IMR-90 (cell line): ENCODE results near the gene PBXIP1. TPM values are rescaled to one million over a fixed set of nuclear protein-coding genes. Genes with fewer than 3 reads are reported as not detected.
A peak's percentile ranks its signal among the peaks of the same experiment; 100 is the strongest.

Experiments used
- ATAC-seq: fragments of 200-7000 bp; cut with Tn5 transposase; 2 replicates; pipeline ENCODE4 v1.9.1; 2020; ENCODE audit warnings: low read depth, mild to moderate bottlenecking, moderate library complexity
- BruUV-seq: library from RNA; stranded (reverse); fragments of 400-500 nt; replicated peaks from 2 replicates; lab custom pipeline; 2021; lab: Mats Ljungman, UMichigan
- CTCF ChIA-PET: fragments of 300-600 bp; formaldehyde crosslinking; extraction: SDS; loops from one replicate; lab custom pipeline; 2021; ENCODE audit warnings: antibody characterized with exemption; lab: Yijun Ruan, JAX
- POLR2A ChIA-PET: fragments of 300-600 bp; sonication (Branson Sonifier 250); formaldehyde crosslinking; loops from one replicate; lab custom pipeline; 2022; ENCODE audit warnings: antibody characterized with exemption; ENCODE audit not compliant: unreplicated experiment; lab: Charles Lee
- DNase-seq: peaks from one replicate; pipeline ENCODE4 v3.0.0; 2013
- H2AFZ ChIP-seq: replicated peaks from 2 replicates; pipeline ENCODE3; 2013; ENCODE audit warnings: low read length, mild to moderate bottlenecking; ENCODE audit not compliant: poor library complexity
- H2AK5ac ChIP-seq: 2 replicates; pipeline ENCODE4 v1.6.1; 2013; ENCODE audit warnings: low read depth, low read length, inconsistent platforms
- H2AK9ac ChIP-seq: replicated peaks from 2 replicates; pipeline ENCODE3; 2013; ENCODE audit warnings: mild to moderate bottlenecking, low read depth, low read length, moderate library complexity; ENCODE audit not compliant: poor library complexity
- H2BK120ac ChIP-seq: 2 replicates; pipeline ENCODE4 v1.6.1; 2013; ENCODE audit warnings: low read depth, low read length, inconsistent platforms
- H2BK15ac ChIP-seq: 3 replicates; pipeline ENCODE4 v1.6.1; 2013; ENCODE audit warnings: low read depth, low read length, inconsistent platforms
- H2BK20ac ChIP-seq: 2 replicates; pipeline ENCODE4 v1.6.1; 2013; ENCODE audit warnings: low read depth, mild to moderate bottlenecking, inconsistent platforms, low read length, moderate library complexity
- H2BK5ac ChIP-seq: 2 replicates; pipeline ENCODE4 v1.6.1; 2013; ENCODE audit warnings: mild to moderate bottlenecking, low read depth, low read length, inconsistent platforms; ENCODE audit not compliant: poor library complexity, severe bottlenecking
- H3K14ac ChIP-seq: replicated peaks from 2 replicates; pipeline ENCODE4 v1.6.1; 2013; ENCODE audit warnings: low read depth, low read length, inconsistent platforms
- H3K18ac ChIP-seq: 2 replicates; pipeline ENCODE4 v1.6.1; 2013; ENCODE audit warnings: low read depth, low read length, control low read depth
- H3K23ac ChIP-seq: 2 replicates; pipeline ENCODE4 v1.6.1; 2013; ENCODE audit warnings: low read depth, low read length, inconsistent platforms
- H3K27ac ChIP-seq: 2 replicates; pipeline ENCODE4 v1.5.1; 2013; ENCODE audit warnings: mild to moderate bottlenecking, control low read depth, low read length; ENCODE audit not compliant: insufficient read depth
- H3K27me3 ChIP-seq: 2 replicates; pipeline ENCODE4 v1.6.1; 2013; ENCODE audit warnings: low read length; ENCODE audit not compliant: control insufficient read depth, insufficient read depth
- H3K36me3 ChIP-seq: 2 replicates; pipeline ENCODE4 v1.6.1; 2013; ENCODE audit warnings: low read length, mixed read lengths; ENCODE audit not compliant: control insufficient read depth, insufficient read depth
- H3K4ac ChIP-seq: 2 replicates; pipeline ENCODE4 v1.6.1; 2013; ENCODE audit warnings: low read depth, low read length, inconsistent platforms
- H3K4me1 ChIP-seq: 2 replicates; pipeline ENCODE4 v1.6.1; 2013; ENCODE audit warnings: low read length, mixed read lengths; ENCODE audit not compliant: control insufficient read depth, insufficient read depth
- H3K4me2 ChIP-seq: 2 replicates; pipeline ENCODE4 v1.6.1; 2013; ENCODE audit warnings: low read depth, mild to moderate bottlenecking, control low read depth, low read length, moderate library complexity
- H3K4me3 ChIP-seq: 2 replicates; pipeline ENCODE4 v1.5.1; 2013; ENCODE audit warnings: low read depth, mild to moderate bottlenecking, control low read depth, low read length, moderate library complexity; ENCODE audit not compliant: insufficient read depth
- H3K56ac ChIP-seq: 2 replicates; pipeline ENCODE4 v1.6.1; 2013; ENCODE audit warnings: low read length, inconsistent platforms; ENCODE audit not compliant: insufficient read depth; ENCODE audit errors: extremely low read depth
- H3K79me1 ChIP-seq, 2 experiments: 2 replicates each; pipeline ENCODE4 v1.6.1; 2013; ENCODE audit warnings: low read length in 2 of 2, inconsistent platforms in 1 of 2, low read depth in 1 of 2
- H3K9ac ChIP-seq: 2 replicates; pipeline ENCODE4 v1.6.1; 2013; ENCODE audit warnings: low read depth, low read length, control low read depth
- H3K9me1 ChIP-seq: 2 replicates; pipeline ENCODE4 v1.6.1; 2013; ENCODE audit warnings: low read length, inconsistent platforms; ENCODE audit not compliant: insufficient read depth
- H3K9me3 ChIP-seq: 2 replicates; pipeline ENCODE4 v1.6.1; 2013; ENCODE audit warnings: low read length; ENCODE audit not compliant: control insufficient read depth, insufficient read depth
- H4K20me1 ChIP-seq: 2 replicates; pipeline ENCODE4 v1.6.1; 2013; ENCODE audit warnings: low read length, inconsistent platforms; ENCODE audit not compliant: insufficient read depth
- H4K5ac ChIP-seq: 2 replicates; pipeline ENCODE4 v1.6.1; 2013; ENCODE audit warnings: mild to moderate bottlenecking, low read depth, low read length, control low read depth
- H4K8ac ChIP-seq, 2 experiments: 2 replicates each; pipeline ENCODE4 v1.6.1; 2013; ENCODE audit warnings: low read depth in 2 of 2, low read length in 2 of 2, control low read depth in 1 of 2, inconsistent platforms in 1 of 2
- H4K91ac ChIP-seq: 2 replicates; pipeline ENCODE4 v1.6.1; 2013; ENCODE audit warnings: low read depth, low read length, inconsistent platforms; ENCODE audit not compliant: insufficient read depth
- BHLHE40 ChIP-seq: fragments of 150-350 bp; IDR thresholded peaks from 2 replicates; pipeline ENCODE4 v1.6.1; 2016; ENCODE audit warnings: mild to moderate bottlenecking, low read depth, low read length
- CEBPB ChIP-seq: IDR thresholded peaks from 2 replicates; pipeline ENCODE4 v1.6.1; 2012; ENCODE audit warnings: low read depth, low read length, improper control_type of control experiment
- CHD1 ChIP-seq: IDR thresholded peaks from 2 replicates; pipeline ENCODE4 v1.6.1; 2012; ENCODE audit warnings: low read depth, low read length, improper control_type of control experiment
- ELK1 ChIP-seq: fragments of 150-350 bp; IDR thresholded peaks from 2 replicates; pipeline ENCODE4 v1.6.1; 2016; ENCODE audit warnings: low read depth, mild to moderate bottlenecking, low read length, moderate library complexity, borderline replicate concordance
- FOS ChIP-seq: fragments of 150-350 bp; IDR thresholded peaks from 2 replicates; pipeline ENCODE4 v1.6.1; 2016; ENCODE audit warnings: low read depth, low read length
- MAFK ChIP-seq: IDR thresholded peaks from 2 replicates; pipeline ENCODE4 v1.6.1; 2012; ENCODE audit warnings: low read depth, low read length, improper control_type of control experiment
- MAZ ChIP-seq: IDR thresholded peaks from 2 replicates; pipeline ENCODE4 v1.6.1; 2012; ENCODE audit warnings: low read depth, mild to moderate bottlenecking, low read length, improper control_type of control experiment, moderate library complexity, borderline replicate concordance
- MXI1 ChIP-seq: IDR thresholded peaks from 2 replicates; pipeline ENCODE4 v1.6.1; 2012; ENCODE audit warnings: low read depth, mild to moderate bottlenecking, low read length, moderate library complexity, borderline replicate concordance
- NFE2L2 ChIP-seq: fragments of 150-350 bp; IDR thresholded peaks from 2 replicates; pipeline ENCODE4 v1.6.1; 2016; ENCODE audit warnings: low read depth, mild to moderate bottlenecking, low read length
- POLR2A ChIP-seq: IDR thresholded peaks from 2 replicates; pipeline ENCODE4 v1.6.1; 2012; ENCODE audit warnings: mild to moderate bottlenecking, low read depth, low read length
- RAD21 ChIP-seq: IDR thresholded peaks from 2 replicates; pipeline ENCODE4 v1.6.1; 2012; ENCODE audit warnings: low read length, improper control_type of control experiment
- RCOR1 ChIP-seq: IDR thresholded peaks from 2 replicates; pipeline ENCODE4 v1.6.1; 2012; ENCODE audit warnings: mild to moderate bottlenecking, low read length, improper control_type of control experiment; ENCODE audit not compliant: insufficient replicate concordance
- SMC3 ChIP-seq: fragments of 150-350 bp; IDR thresholded peaks from 2 replicates; pipeline ENCODE4 v1.6.1; 2016; ENCODE audit warnings: low read depth, mild to moderate bottlenecking, antibody characterized with exemption, low read length, moderate library complexity
- USF2 ChIP-seq: fragments of 150-350 bp; IDR thresholded peaks from 2 replicates; pipeline ENCODE4 v1.6.1; 2017; ENCODE audit warnings: mild to moderate bottlenecking, antibody characterized with exemption, low read length, low read depth
- WGBS, 2 experiments: methylation state at CpG; one replicate each; pipeline versions ENCODE4 v1.1.5 to v1.1.7; 2013; ENCODE audit warnings: missing lambda C conversion rate in 2 of 2; ENCODE audit not compliant: insufficient read length in 1 of 2; ENCODE audit errors: extremely low coverage in 2 of 2; 5-methylcytosine and 5-hydroxymethylcytosine counted together
- dilution Hi-C: fragments of 300-500 bp; cut with HindIII; formaldehyde crosslinking; loops from one replicate; pipeline ENCODE4 v1.14.3; 2018; ENCODE audit warnings: low sequenced_read_pairs; ENCODE audit not compliant: unreplicated experiment
- in situ Hi-C: fragments of 300-500 bp; cut with MboI; formaldehyde crosslinking; loops from 3 replicates; pipeline ENCODE4 v1.14.3; 2019; ENCODE audit warnings: low sequenced_read_pairs, inconsistent platforms, mixed read lengths
- intact Hi-C: fragments of 100-400 bp; cut with micrococcal nuclease; formaldehyde crosslinking; loops from 2 replicates; pipeline ENCODE4 v1.10.0; 2022
- polyA plus RNA-seq, 3 experiments: library from polyadenylated mRNA; depleted of rRNA; stranded (reverse); fragments of >200 nt; gene quantifications; 2 replicates each; pipeline ENCODE4 v1.2.3, GENCODE V29; 2012; ENCODE audit warnings: low replicate concordance in 1 of 3
- total RNA-seq: library from RNA; depleted of rRNA; stranded (reverse); fragments of >200 nt; gene quantifications from 2 replicates; pipeline ENCODE4 v1.2.3, GENCODE V29; 2012

Gene PBXIP1
- total and polyA plus RNA-seq, 2 of the 4 experiments (the other 2 are of a cell fraction): 28.3 to 44.2 TPM

GRCh38 chr1:154998818-154999570 is 43.1 kb upstream of the PBXIP1 start:
- ATAC-seq: no peak
- TF ChIP-seq SMC3 (peak; percentile 75), POLR2A (no peak), NFE2L2 (no peak), RAD21 (peak; percentile 73), MXI1 (no peak), ELK1 (no peak), CEBPB (no peak), USF2 (no peak), BHLHE40 (no peak), FOS (no peak), MAZ (peak; percentile 18; the same call in 1 of the 2 replicates), MAFK (no peak), CHD1 (no peak), RCOR1 (no peak)

More at GRCh38 chr1:154998818-154999570, 43.1 kb upstream of the PBXIP1 start:
- Histone ChIP-seq H2BK5ac (no peak overlapping the region), H2BK120ac (peak overlapping the region; percentile 51; the same call in 1 of the 2 replicates), H3K4ac (peak overlapping the region; percentile 42; the same call in 1 of the 2 replicates), H2AK9ac (peak overlapping the region; percentile 77), H2AFZ (peak overlapping the region; percentile 88), H3K56ac (no peak overlapping the region), H4K91ac (no peak overlapping the region), H3K9me1 (no peaks in the 10 kb centered on the region), H3K4me2 (peak overlapping the region; percentile 79), H2BK15ac (no peak overlapping the region), H4K8ac (peak overlapping the region in 1 of 2 experiments; percentile 88; a peak in 2 of 4 replicates), H3K14ac (0 out of 2 replicates have a peak overlapping the region, but pooled peaks have one; percentile 77), H3K27me3 (no peaks in the 10 kb centered on the region), H3K79me1 (peaks cover 9 to 31% of the 10 kb centered on the region in 2 experiments; a peak in 3 of 4 replicates), H3K4me1 (peaks cover 9% of the 10 kb centered on the region), H2AK5ac (no peak overlapping the region), H3K18ac (no peak overlapping the region), H3K27ac (no peak overlapping the region), H2BK20ac (no peak overlapping the region), H3K9me3 (no peaks in the 10 kb centered on the region), H3K9ac (0 out of 2 replicates have a peak overlapping the region, but pooled peaks have one; percentile 1), H4K20me1 (no peaks in the 10 kb centered on the region), H3K23ac (peak overlapping the region; percentile 74; the same call in 1 of the 2 replicates), H4K5ac (peak overlapping the region; percentile 28; the same call in 1 of the 2 replicates), H3K36me3 (no peaks in the 10 kb centered on the region), H3K4me3 (no peak overlapping the region)
- POLR2A ChIA-PET: no interaction called here
- intact Hi-C loops (loop anchor here (2.0 kb wide), 1 partner anchor 38 kb away; the partner anchor contains the start of gene PYGO2), dilution Hi-C loops (no loop called here), in situ Hi-C loops (no loop called here)
- DNase-seq: peak; percentile 62
- 80% methylated on average over 3 of the region's 40 CpGs; no CpG with 5 or more reads in 1 of the 2 experiments for WGBS, 2 experiments
- CTCF ChIA-PET: interaction anchor here (0.9 to 2.1 kb wide), 10 partner anchors 18 to 518 kb away, joined by 3 to 11 read pairs (median 4); partner anchors contain the start of genes PBXIP1, PYGO2 and SHC1
- BruUV-seq: no TSS peak
